DMS53 treated with DMSO at 0.1 percent for 48 hours (cell line): ENCODE measurements around the gene UBC.
"Not testable (repeated sequence)": the region's sequence is repeated elsewhere in the genome, so short reads cannot be mapped to it uniquely, and the experiment has no call there.

Source experiments
- DNase-seq: peaks from one replicate; lab custom pipeline; 2025; ENCODE audit not compliant: unreplicated experiment; lab: John Stamatoyannopoulos, UW

The UBC gene

GRCh38 chr12:124931528-124931927 is 17.1 kb upstream of the UBC start:
- not testable (repeated sequence) for DNase-seq

GRCh38 chr12:124930586-124930985 is 16.1 kb upstream of the UBC start:
- DNase-seq: no peak

DNA sequence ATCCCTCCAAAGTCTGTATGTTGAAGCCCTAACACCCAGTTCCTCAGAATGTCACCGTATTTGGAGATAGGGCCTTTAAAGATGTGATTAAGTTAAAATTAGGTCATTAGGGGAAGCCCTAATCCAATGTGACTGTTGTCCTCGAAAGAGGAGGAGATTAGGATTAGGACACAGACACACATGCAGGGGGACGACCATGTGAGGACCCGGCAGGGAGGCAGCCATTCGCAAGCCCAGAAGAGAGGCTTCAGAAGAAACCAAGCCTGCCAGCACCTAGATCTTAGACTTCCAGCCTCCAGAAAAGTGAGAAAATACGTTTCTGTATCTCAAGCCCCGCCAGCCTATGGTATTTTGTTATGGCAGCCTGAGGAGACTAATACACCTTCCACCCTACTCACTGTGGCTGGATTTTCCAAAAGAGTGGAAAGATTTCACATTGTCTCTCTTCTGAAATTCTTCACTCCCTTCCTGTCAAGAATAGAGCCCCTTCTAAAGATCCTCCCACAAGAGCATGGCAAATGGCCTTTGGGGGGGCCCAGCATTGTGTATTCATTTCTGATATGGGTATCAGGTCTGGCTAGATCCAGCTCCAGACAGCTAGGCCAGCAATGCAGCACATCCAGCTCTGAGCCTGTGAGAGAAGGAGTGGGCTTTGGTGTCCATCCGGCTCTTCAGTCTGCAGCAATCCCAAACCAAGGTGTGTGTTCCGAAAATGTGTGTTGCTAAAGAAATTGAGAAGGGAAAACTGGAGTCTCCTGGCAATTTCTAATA is 15.4 kb upstream of the UBC start:
- DNase-seq: no peak

DNA sequence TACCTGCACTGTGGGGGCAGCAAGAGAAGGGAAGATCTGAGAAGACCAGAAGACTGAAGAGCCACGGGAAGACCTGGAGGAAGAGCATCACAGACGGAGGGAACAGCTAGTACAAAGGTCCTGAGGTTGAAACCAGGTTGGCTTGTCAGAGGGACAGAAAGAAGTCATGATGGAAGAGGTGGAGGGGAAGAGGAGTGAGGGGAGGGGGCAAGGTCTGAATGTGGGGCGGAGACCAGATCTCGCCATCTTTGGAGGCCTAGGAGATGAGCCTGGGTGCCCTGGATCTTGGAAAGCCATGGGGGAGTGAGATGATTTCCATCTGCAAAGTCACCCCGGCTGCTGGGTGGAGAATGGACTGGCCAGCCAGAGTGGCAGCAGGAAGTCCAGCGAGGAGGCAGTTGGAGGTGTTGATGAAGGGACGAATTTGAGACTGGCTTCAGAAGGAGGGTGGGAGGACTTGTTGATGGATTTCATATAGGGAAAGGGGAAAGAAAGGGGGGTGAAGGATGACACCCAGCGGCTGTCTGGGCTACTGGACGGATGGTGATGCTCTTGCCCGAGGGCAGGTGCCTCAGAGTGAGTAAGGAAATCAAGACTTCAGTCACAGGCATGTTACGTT is 14.6 kb upstream of the UBC start:
- DNase-seq: no peak

DNA sequence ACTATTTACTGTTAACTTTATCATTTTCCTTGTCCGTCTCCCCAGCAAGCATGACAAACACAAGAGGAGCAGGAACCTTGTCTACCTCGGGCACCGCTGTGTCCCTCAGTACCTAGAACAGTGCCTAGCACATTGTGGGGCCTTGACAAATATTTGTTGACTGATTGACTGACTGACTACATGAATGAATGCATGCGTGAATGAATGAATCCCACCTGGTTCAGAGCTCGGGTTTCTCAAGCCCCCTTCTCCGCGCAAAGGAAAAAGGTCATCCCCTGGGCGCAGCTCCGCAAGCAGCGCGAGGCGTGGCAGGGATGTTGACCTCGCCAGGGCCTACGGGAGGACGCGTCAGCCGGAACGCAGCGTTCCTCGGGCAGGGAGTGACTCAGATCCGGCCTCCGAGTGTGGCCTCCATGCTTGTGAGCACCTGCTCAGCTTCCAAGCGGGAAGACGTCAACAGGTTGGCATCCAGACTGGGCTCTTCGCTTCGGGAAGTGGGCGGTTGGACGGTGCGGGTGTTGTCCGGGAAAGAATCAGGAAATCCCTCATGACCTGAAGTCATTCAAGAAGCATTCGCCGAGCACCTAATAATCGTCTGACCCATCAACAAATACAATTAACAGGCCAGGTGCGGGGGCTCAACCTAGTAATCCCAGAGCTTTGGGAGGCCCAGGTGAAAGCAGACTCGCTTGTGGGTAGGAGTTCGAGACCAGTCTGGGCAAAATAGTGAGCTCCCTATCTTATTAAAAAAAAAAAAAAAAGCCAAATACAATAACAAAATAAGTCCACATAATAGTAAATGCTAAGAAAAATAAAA is 13.9 kb upstream of the UBC start:
- DNase-seq: no peak

- no peak for DNase-seq
Observed at GRCh38 chr12:124927201-124928094, 13.0 kb upstream of the UBC start.

DNA sequence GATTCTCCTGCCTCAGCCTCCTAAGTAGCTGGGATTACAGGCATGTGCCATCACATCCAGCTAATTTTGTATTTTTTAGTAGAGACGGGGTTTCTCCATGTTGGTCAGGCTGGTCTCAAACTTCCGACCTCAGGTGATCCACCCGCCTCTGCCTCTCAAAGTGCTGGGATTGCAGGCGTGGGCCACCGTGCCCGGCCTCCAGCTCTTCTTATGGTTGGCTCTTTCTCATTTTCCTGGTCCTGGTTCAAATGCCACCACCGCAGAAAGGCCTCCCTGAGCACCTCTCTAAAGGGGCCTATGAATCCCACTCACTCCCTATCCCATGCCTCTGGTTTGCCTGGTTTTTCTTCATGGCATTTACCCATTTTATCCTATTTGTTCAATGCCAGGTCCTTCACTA is 11.3 kb upstream of the UBC start:
- DNase-seq: not testable (repeated sequence)

- DNase-seq: no peak
Observed at GRCh38 chr12:124925117-124925516, 10.7 kb upstream of the UBC start.

- no peak for DNase-seq
Observed at GRCh38 chr12:124923905-124924734, 9.7 kb upstream of the UBC start.

GRCh38 chr12:124921200-124922031 is 7.0 kb upstream of the UBC start:
- no peak for DNase-seq

DNA sequence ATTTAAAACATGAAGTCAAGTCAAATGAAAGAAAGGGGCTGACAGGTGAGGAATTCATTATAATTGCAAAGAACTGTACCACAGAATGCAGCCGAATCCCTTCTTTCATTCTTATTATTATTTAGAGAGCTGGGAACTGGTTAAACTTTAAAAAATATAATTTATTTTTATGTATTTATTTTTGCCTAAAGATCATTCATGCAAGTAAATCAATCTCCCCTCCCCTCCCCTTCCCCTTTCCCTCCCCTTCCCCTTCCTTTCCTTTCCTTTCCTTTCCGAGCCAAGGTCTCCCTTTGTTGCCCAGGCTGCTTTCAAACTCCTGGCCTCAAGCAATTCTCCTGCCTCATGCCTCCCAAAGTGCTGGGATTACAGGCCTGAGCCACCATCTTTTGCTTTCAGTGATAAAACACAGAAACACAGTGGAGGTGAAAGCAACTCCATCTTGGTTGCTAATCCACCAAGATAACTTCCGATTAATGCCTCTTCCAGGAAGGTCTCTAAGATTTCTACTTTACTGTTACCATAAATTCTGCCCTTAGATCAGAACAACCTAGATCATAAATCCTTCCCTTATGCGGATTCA is 6.0 kb upstream of the UBC start:
- no peak for DNase-seq

GRCh38 chr12:124919521-124920352 is 5.3 kb upstream of the UBC start:
- DNase-seq: no peak

GRCh38 chr12:124918622-124918988 is 4.2 kb upstream of the UBC start:
- not testable (repeated sequence) for DNase-seq

DNA sequence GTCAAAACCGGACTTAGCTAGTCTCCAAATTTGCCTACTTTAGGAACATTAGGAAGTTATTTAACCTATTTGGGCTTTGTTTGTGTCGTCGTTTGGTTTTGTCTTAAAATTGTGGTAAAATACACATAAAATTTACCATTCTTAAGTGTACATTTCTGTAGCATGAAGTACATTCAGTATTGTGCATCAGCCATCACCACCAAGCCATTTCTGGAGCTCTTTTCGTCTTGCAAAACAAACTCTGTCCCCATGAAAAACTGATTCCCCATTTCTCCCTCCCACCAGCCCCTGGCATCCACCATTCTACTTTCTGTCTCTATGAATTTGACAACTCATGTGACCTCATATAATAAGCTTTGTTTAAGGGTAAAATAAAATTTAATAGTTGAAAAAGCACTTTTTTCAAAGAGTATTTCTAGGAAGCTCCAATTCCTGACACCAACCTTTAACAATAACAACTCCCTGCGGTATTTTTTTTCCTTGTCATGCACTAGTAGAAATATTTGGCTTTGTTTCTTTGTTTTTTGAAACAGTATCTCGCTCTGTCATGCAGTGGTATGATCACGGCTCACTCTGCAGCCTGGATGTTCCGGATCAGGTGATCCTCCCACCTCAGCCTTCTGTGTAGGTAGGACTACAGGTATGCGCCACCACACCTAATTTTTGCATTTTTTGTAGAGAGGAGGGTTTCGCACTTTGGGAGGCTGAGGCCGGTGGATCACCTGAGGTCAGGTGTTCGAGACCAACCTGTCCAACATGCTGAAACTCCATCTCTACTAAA is 3.6 kb upstream of the UBC start:
- DNase-seq: no peak

GRCh38 chr12:124917135-124917840 is 2.8 kb upstream of the UBC start:
- no peak for DNase-seq

DNA sequence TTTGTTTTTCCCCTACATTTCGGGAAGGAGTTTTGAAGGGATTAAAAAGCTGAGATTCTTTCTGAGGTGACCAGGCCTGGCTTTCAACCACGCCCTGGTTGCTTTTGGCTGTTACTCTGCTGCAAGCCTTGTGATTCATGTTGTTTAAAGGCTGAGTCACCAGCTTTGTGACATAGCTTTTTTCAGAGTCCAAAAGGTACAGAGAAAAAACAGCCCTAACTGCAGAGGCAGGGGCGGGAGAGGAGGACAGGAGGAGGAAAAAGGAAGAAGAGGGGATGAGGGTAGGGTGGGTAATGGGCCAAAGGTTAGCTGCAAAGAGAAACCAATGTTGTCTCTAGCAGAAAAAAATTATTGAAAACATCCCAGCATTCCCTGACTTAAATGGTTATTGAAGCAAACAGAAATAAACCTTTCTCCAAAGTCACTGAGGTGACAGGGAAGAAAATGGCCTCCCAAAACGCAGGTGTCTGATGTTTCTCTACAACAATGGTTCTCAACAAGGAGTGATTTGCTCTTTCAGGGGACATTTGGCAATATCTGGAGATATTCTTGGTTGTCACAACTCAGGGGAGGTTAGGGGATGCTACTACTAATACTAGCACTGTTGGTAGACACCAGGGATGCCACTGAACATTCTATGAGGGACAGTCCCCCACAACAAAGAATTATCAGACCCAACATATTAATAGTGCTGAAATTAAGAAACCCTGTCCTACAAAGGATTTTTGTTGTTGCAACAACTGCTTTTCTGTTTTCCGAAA is 2.1 kb upstream of the UBC start:
- no peak for DNase-seq
